Ascending aorta (tissue), 2 donors: Measurements from ENCODE around the gene THADA. TPM values are rescaled to one million over a fixed set of nuclear protein-coding genes. Genes with fewer than 3 reads are reported as not detected.

ENCODE experiments used
- DNase-seq, 2 donors: peaks; one replicate each; pipeline ENCODE4 v3.0.0-alpha.2; 2019; ENCODE audit warnings: low spot score in 2 of 2
- H3K27ac ChIP-seq, 2 donors: fragments of 200-600 bp; sonication (generic); one replicate each; pipeline ENCODE4 v1.5.1; 2016 to 2017; ENCODE audit warnings: mild to moderate bottlenecking in 1 of 2
- H3K27me3 ChIP-seq: fragments of 200-600 bp; sonication (generic); one replicate; pipeline ENCODE4 v1.5.1; 2017
- H3K36me3 ChIP-seq, 2 donors: fragments of 200-600 bp; sonication (generic); one replicate each; pipeline ENCODE4 v1.5.1; 2016
- H3K4me1 ChIP-seq, 2 donors: fragments of 200-600 bp; sonication (generic); one replicate each; pipeline ENCODE4 v1.5.1; 2016 to 2017; ENCODE audit warnings: mild to moderate bottlenecking in 1 of 2
- H3K4me3 ChIP-seq, 2 donors: fragments of 200-600 bp; sonication (generic); one replicate each; pipeline ENCODE4 v1.5.1; 2016 to 2017; ENCODE audit warnings: mild to moderate bottlenecking in 1 of 2
- H3K9me3 ChIP-seq, 2 donors: fragments of 200-600 bp; sonication (generic); one replicate each; pipeline ENCODE4 v1.5.1; 2016
- intact Hi-C: fragments of 100-400 bp; cut with DNase I; formaldehyde crosslinking; loops from one replicate; pipeline ENCODE4 v1.15.1; 2023
- total RNA-seq: library from RNA; depleted of rRNA; stranded (reverse); fragments of >200 nt; gene quantifications from one replicate; pipeline ENCODE4 v1.1.0, GENCODE V29; 2016
- TF ChIP-seq, protein P1 (sequence below), 3 experiments: fragments of 200-600 bp in 2 of 3; fragments of 450-650 bp in 1 of 3; sonication (generic) in 2 of 3; IDR thresholded peaks; one replicate each; pipeline ENCODE4 v1.5.1; 2016 to 2019; ENCODE audit warnings: antibody characterized with exemption in 3 of 3, mild to moderate bottlenecking in 1 of 3, moderate library complexity in 1 of 3

Gene THADA
- total RNA-seq, 1 donor from 2014 or later = 27.4 TPM

GRCh38 chr2:43408407-43409160 lies 187.3 kb downstream of the THADA start:
- Histone ChIP-seq H3K9me3 (no peaks in the 10 kb centered on the region), H3K36me3 (no peaks in the 10 kb centered on the region), H3K27ac (no peak overlapping the region), H3K4me1 (peaks cover 7 to 41% of the 10 kb centered on the region in 2 donors), H3K27me3 (no peaks in the 10 kb centered on the region), H3K4me3 (no peak overlapping the region)
- TF ChIP-seq, protein P1, sequence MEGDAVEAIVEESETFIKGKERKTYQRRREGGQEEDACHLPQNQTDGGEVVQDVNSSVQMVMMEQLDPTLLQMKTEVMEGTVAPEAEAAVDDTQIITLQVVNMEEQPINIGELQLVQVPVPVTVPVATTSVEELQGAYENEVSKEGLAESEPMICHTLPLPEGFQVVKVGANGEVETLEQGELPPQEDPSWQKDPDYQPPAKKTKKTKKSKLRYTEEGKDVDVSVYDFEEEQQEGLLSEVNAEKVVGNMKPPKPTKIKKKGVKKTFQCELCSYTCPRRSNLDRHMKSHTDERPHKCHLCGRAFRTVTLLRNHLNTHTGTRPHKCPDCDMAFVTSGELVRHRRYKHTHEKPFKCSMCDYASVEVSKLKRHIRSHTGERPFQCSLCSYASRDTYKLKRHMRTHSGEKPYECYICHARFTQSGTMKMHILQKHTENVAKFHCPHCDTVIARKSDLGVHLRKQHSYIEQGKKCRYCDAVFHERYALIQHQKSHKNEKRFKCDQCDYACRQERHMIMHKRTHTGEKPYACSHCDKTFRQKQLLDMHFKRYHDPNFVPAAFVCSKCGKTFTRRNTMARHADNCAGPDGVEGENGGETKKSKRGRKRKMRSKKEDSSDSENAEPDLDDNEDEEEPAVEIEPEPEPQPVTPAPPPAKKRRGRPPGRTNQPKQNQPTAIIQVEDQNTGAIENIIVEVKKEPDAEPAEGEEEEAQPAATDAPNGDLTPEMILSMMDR (IDR thresholded peaks at IDR 0.05) = no peak
- DNase-seq = no peak
- intact Hi-C loops = no loop called here

- no peak for DNase-seq
- no peaks in the 10 kb centered on the region for H3K27me3 ChIP-seq
- no peak overlapping the region for H3K27ac ChIP-seq
- H3K4me1 ChIP-seq = peaks cover 7 to 35% of the 10 kb centered on the region in 2 donors
- TF ChIP-seq, protein P1 (IDR thresholded peaks at IDR 0.05) = no peak
- H3K4me3 ChIP-seq = no peak overlapping the region
- intact Hi-C loops = no loop called here
- no peaks in the 10 kb centered on the region for H3K36me3 ChIP-seq
- no peaks in the 10 kb centered on the region for H3K9me3 ChIP-seq
Measured at GRCh38 chr2:43407935-43408334, 187.9 kb downstream of the THADA start.

DNA sequence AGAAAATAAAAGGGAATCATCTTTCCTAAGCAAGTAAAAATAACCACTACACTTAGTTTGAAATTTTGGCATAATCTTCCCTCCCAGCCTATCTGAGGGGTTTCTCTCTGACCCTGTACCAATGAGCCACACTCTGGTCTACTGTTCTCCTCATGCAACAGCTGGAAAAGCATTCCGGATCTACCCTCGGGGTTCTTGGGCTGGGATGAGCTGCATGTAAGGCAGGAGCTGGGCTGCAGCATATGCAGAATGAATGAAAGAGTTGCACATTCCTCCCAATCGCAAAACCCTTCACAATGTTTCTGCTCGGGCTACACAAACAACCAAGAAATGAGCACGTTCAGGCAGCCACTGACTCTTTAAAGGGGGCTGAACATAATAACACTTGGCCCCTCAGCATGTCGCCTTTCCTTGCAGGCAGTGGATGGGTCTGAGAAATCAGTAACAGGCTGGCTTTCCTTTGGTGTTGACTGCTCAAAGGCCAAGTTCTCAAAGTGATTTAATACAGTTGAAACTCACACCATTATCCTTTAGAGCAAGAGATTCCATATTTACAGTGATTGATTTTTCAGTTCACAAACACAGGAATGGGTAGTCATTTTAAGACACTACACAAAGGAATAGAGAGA lies 189.1 kb downstream of the THADA start:
- no peak for DNase-seq
- Histone ChIP-seq H3K4me1 (peaks cover 5 to 27% of the 10 kb centered on the region in 2 donors), H3K27ac (no peak overlapping the region)

GRCh38 chr2:43405829-43406228 lies 190.0 kb downstream of the THADA start:
- no peaks in the 10 kb centered on the region for H3K27me3 ChIP-seq
- no peaks in the 10 kb centered on the region for H3K9me3 ChIP-seq
- H3K36me3 ChIP-seq = no peaks in the 10 kb centered on the region
- intact Hi-C loops = no loop called here
- no peak for DNase-seq
- no peak overlapping the region for H3K27ac ChIP-seq
- peaks cover 4 to 20% of the 10 kb centered on the region in 2 donors for H3K4me1 ChIP-seq
- no peak overlapping the region for H3K4me3 ChIP-seq
- TF ChIP-seq, protein P1 (IDR thresholded peaks at IDR 0.05) = no peak

More for the DNA sequence above, 189.1 kb downstream of the THADA start:
- H3K27me3 ChIP-seq = no peaks in the 10 kb centered on the region
- no peaks in the 10 kb centered on the region for H3K9me3 ChIP-seq
- H3K4me3 ChIP-seq = no peak overlapping the region
- H3K36me3 ChIP-seq = no peaks in the 10 kb centered on the region
- TF ChIP-seq, protein P1 (IDR thresholded peaks at IDR 0.05) = no peak
- intact Hi-C loops = no loop called here

DNA sequence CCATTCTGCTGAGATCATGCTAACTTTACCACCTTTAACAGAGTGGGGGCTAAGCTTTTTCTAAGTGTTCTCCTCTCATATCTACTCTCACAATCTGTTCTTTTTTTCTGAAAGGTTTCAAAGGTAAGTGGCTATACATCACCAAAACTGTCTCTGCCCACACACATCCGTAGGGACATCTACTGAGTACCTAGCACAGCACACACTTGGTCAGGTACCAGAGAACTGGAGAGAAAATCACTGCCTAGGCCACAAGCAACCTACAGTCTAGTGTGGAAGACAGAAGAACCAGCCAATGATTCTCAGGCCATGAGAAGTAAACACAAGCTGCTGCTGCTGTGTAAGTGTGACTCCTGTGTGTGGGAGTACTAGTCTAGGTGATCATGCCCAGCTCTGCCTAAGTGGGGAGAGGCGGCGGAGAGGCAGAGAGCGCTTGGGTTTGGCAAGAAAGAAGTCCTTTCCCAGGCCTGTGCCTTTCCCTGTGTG lies 193.3 kb downstream of the THADA start:
- H3K27me3 ChIP-seq = no peaks in the 10 kb centered on the region
- TF ChIP-seq, protein P1 (IDR thresholded peaks at IDR 0.05) = no peak
- H3K4me1 ChIP-seq = peaks cover 7 to 43% of the 10 kb centered on the region in 2 donors
- no peak overlapping the region for H3K4me3 ChIP-seq
- DNase-seq = no peak
- peak overlapping the region in 1 of 2 donors; percentile 14 for H3K27ac ChIP-seq
- no peaks in the 10 kb centered on the region for H3K9me3 ChIP-seq
- intact Hi-C loops = loop anchor here (5.0 kb wide), 1 partner anchor 175 kb away; the partner anchor contains the start of gene ZFP36L2
- H3K36me3 ChIP-seq = no peaks in the 10 kb centered on the region
